ENCODE results near the gene ELF5.

ELF5 gene

DNA sequence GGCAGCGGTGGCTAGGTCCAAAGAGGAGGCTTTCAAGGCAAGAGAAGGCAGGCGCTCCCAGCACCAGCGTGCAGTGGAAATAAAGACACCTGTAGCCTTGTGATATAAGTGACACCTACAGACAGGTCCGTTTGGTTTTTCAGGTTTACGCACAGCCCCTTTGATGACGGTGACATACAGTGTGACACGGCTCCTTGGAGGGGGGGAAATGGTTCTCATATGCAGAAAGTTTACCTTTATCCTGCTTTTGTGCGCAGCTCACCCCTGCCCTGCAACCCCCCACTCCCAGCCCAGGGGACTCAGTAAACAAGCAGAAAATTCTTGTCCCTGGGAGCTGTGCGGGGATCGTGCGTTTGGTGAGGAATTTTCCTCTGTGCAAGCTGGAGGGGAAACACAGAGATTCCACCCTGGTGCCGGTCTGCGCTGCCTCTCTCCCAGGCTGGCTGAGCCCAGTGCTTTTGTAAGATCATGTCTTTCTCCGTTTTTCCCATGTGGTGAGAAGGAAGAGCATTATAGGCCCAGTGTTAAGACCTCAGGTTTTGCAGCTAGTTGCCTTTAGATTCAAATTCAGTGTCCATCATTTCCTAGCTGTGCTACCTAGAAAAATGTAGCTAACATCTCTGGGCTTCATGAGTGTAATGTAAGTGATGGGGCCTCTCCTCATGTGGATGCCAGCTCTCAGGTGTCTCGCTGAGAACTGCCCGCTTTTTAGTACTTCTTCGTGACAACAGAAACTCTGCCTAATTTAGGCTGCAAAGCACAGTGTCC lies at the start of gene ELF5:
ELF5 (minus strand) TSS at position 113 of the 768 bp plus-strand sequence. CDS start 8,045 bp downstream, outside the sequence.
- DNase-seq = no peak

DNA sequence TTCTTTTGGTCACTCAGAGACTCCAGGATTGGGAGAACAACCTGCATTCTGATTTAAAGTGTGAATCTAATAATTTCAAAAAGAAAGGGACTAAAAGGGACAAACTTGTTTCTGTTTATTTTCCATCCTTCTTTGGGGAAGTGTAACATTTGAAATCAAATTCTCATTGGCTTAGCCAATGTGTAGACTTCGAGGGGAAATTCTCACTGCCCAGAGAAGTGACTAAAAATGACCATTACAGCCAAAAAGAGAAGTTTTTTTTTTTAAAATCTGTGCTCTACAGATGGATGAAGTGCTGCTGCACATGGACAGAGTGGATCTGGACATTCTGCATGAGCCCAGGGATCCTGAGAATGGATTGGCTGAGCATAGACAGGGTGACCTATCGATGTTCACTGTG lies 49.4 kb upstream of the ELF5 start:
- no peak for DNase-seq

DNA sequence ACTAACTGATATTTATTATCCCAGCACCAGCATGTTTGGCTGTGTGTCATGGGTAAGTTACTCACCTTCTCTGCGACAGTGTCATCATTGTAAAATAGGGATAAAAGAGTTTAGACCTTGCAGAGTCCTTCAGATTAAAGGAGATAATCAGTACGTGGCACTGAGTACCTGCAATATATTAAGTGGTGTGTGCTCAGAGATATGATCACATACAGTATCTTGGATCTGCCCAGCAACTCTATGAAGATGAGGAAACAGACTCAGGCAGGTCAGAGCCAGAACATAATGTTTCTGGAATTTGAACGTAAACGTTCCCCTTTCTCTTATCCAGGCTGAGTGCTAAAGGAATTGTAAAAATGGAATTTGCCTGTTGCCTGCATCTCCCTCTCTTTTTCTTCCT lies 46.9 kb upstream of the ELF5 start:
- no peak for DNase-seq

DNA sequence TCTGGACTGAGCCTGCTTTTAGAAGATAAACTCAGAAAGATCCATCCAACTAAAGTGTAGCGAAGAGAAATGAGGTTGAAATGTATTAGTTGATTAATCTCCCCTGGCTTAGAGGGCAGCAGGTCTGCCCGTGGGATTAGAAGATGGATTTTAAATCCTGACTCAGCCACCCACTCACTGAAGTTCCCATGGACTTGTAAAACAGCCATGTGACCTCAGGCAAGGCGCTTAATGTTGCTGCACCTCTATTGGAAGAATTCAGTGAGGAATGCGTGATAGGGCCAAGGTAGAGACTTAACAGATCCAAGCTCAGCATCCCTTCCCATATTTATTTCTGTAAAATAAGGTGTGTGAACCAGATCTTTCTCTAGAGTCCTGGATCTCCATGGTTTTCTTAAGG lies 45.1 kb upstream of the ELF5 start:
- DNase-seq = no peak

DNA sequence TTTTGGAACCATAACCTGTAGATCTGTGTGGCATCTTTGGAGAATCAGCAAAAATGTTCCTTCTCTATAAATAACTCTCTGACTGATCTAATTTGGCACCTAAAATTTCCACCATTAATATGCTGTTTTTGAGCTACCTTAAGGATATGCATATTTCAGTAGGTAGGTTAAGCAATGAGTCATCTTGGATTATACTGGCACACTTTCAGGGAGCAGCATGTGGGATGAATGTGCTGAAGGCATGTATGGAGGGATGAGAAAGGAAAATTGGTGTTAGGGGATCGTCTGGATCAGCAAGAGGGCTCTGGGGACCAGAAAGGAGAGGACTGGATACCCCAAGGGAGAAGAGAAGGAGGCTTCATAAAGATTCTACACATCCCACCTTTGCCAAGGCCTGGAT lies 44.6 kb upstream of the ELF5 start:
- DNase-seq = no peak

DNA sequence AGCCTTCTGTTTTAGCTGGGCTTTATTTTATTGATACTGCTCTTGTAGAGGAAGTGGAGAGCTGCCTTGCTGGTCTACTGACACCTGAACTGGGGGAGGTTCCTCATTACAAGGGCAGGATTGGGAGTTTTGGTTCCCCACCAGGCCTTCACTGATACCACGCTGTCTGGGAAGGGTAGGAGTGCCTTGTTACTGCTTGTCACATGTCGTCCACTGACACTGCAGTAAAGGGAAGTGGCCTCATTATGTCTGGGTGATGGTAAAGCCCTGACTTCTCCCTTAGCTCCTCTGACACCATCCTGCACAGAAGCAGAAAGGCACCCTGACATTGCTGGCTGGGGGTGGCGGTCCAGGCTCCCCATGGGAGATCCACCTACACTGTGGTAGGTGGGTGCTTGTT lies 38.7 kb upstream of the ELF5 start:
- DNase-seq = no peak

DNA sequence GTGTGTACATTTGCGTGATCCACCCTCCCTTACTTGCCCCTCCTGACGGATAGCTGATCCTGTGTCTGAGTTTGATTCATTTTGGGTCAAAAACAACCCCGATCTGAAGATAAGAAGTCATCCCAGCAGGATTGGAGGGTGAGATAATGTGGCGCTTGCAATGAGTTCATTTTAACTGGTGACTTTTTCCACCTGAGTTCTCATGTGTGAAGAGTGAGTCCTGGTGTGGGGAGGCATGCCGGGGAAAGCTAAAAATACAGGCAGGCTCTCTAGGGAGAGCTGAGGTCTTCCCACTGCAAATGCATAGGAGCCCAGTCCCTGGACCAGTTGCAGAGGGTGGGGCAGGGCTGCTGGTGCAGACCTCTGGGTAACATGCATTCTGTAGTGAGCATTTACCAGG lies 35.7 kb upstream of the ELF5 start:
- no peak for DNase-seq

DNA sequence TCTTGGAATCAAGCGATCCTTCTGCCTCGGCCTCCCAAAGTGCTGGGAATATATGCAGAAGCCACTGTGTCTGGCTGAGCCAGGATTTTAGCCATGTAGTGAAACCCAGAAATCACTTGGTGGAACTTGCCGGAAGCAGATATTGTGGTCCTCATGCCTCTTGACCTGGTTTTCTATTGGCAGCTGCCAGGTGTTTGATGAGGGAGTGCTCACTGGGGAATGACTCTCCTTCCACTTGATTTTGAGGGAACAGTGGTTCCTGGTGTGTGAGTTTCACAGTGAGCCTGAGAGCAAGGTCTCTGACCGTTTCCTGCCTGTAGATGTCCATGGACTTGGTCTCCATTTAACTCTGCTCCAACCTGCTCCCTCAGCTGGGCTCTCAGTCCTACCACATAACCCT lies 34.7 kb upstream of the ELF5 start:
- DNase-seq = no peak

DNA sequence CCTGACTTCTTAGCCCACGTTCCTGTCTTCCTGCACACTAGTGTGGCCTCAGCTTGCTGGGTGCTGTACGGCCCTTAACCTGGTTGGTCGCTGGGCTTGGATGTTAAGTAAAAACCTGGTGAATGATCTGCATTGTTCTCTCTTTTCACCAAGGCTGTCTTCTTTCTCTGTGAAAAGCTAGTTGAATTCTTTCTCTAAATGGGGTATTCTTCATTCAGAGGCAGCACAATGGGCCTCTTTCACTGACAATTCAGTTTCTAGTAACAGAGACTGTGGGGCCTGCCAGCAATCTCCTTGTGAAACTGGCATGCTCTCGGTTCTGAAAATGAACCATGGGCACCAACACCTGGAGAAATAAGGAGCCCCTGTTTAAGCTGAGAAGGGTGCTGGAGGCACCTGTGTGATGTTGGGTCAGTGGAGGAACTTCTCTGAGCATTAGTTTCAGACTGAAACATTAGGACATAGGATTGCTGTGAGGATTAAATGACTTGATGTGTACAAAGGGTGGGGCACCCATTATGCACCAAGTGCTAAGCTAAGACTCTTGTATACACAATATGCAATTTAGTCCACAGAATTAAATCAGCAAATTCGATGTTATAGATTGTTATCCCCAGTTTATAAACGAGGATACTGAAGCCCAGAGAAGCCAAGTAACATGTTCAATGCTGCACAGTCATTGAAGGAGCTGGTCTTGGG lies 33.1 kb upstream of the ELF5 start:
- peak; percentile 57 for DNase-seq

DNA sequence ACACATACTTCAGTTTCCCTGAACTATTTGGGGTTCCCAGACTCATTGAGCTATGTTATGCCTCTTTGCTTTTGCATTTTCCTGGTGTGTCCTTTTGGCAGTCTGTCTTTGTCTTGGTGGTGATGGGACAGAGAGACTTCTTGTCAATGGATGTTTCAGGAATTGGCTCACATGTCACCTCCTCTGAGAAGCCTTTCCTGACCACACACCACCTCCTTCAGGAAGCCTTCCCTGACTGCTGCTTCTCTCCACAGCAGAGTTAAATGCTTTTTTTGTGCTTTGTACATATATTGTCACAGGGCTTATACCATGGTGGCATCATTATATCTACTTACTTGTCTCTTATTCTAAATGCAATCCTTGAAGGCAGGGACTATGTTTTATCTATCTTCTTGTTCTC lies 28.5 kb upstream of the ELF5 start:
- no peak for DNase-seq

DNA sequence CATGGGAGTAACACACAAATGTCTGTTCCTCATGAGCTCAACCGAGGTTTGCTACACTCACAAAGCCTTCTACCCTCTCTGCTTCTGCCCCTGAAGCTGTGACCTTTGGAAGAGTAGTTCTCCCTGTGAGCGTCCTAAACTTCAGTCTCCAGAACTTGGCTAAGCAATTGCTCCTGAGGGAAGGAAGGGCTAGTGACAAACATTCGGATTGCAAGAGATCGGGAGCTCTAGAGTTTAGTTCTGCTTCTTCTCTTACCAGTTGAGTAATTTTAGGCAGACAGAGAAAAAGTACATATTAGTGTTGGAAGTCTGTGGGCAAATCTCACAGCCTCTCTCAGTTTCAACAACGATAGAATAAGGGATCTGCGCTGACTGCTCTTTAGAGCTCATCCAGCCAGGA lies 27.3 kb upstream of the ELF5 start:
- no peak for DNase-seq

DNA sequence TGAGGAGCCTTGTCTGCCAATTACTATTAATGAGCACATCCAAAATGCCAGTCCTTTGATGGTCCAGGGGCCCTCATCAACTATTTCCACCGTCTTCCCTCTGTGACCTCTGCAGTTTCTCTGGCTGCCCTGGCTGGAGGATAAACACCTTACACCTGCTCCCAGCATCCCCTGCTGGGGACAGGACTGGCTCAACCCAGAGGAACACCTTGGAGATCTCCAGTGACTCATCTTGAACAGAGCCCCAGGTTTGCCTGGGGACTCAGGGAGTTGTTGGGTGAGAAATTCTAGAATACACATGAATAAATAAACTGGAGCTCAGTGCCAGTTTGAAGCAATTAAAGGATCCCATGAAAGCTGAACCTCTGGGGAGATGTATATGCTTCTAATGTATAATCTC lies 24.0 kb upstream of the ELF5 start:
- peak; percentile 23 for DNase-seq

DNA sequence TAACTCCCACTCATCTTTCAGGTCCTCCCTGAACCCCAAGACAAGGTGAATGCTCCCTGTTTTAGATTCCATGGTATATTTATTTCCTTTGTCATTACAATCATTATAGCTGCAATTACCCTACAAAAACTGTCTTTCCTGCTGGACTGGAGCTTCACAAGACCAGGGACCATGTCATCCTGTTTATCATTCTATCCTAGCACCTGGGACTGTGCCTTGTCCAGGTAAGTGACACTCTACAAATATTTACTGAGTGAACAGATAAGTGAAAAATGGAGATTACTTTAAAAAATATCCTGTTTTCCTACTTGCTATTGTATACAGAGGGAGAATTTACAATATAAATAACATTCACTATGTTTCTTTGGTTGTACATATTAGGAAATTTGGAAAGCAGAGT lies 22.5 kb upstream of the ELF5 start:
- DNase-seq = peak; percentile 26

DNA sequence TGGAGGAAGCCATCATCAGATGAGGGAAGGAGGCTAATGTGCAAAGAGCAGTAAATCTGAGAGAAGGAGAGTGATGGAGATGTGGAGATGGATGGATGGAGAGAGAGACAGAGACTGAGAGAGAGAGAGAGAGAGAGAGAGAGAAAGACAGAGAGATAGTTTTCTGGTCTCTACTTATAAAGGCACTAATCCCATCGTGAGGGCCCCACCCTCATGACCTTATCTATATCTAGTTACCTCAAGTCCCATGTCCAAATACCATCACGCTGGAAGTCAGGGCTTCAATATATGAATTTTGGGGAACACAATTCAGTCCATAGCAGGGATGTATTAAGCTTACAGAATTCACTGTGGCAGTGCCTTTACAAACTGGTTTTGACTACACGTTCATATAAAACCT lies 21.2 kb upstream of the ELF5 start:
- DNase-seq = no peak

DNA sequence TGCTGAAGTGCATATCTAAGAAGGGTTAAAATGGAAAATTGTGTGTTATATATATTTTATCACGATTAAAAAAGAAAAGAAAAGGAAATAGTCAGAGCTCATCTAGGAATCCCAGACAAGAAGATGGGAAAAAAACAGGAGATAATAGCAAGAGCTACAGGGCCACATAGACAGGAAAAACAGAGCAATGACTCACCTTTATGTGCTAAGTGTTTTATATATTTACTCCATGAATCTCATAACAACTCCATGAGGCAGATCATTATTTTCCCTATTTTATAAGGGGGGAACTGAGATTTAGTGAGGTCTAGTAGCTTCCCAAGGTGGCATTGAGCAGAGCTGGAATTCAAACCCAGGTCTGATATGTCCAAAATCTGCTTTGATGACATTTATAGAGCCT lies 18.1 kb upstream of the ELF5 start:
- DNase-seq = no peak

DNA sequence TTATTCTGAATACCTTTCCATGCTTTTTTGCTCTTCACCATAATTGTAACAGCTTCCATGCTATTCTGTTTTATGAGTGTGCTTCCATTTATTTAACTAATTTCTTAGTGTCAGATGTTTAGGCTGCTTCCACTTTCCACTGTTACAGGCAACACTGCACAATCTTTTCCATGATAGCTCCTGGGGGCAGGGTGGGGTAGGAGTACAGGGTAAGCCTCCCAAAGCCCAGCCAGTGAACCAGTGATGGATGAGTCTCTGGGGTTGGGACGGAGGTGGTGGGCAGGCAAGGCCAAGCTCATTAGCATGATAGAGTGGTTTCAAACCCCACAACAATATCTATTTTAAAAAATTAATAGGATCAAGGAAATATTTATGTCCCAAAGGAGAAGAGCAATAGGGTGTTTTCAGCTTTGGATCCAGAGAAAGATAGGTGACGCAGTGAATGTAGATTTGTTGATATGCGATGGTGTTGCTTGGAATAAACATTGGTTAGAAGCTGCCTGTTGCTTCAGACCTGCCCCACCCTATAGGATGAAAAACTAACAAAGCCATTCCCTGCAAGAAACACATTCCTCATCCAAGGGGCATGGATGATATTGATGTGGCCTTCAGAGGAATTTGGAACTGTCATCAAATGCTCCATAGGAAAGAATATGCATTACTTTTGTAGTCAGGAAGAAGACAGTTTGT lies 17.1 kb upstream of the ELF5 start:
- no peak for DNase-seq

DNA sequence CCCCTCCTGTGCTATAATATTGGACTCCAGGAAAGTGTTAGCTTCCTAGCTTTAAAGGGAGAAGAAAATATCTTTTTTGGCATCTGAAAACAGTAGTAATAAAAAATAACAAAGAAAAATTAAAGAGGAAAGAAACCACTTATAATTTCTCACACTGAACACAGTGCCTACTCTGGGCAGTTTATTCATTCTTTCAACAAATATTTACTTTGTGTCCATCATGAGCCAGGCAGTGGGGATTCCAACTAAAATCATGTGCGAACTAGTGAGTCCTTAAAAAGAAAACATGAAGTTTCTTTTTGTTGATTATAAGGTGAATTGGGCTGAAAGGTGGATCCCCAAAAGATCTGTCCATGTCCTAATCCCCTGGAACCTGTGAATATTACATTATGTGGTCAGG lies 16.0 kb upstream of the ELF5 start:
- DNase-seq = no peak

DNA sequence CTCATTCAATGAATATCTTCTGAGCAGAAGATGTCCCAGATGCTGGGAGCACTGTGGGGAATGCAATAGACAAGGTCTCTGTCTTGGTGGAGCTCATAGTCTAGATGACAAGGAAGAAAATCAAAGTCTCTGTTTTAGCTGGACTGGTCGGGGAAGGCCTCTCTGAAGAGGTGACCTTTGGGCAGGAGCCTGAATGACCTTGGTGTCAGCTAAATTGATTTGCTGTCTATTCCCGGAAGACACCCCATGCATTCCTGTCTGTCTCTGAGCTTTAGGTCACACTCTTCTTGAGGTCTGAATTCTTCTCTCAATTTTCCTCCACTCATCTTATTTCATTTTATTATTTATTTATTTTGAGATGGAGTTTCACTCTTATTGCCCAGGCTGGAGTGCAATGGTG lies 14.5 kb upstream of the ELF5 start:
- DNase-seq = no peak

DNA sequence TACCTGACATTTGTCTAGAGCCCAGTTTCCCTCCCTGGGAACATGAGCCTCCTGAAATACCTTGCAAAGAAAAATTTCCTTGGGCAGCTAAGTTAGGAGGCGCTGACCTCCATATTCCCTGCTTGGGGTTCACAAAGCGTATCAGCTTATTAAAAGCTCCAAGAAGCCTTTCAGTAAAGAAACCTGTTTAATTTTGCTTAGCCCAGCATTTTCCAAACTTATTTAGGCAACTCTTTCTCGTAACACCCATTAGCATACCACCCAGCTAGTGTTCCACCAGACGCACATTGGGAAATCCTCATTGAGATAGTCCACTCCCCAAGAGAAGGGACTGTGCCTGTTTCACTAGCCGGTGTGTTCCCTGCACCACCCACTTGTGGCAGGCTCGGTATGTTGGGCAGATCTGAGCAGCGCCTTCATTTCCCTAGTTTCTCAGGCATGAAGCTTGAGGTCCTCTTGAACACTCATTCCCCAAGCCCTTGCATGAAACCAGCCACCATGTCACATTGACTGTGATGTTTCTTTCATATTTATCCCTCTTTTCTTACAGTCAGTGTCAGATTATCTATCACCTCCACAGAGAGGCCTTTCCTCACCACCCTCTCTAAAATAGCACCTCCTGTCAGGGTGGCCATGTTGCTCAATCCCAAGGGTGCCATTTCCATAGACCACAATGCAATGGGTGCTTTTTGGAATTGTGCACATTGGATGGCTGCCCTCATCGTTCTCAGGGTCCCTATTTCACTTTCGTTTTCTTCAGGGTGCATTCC lies 12.5 kb upstream of the ELF5 start:
- no peak for DNase-seq

DNA sequence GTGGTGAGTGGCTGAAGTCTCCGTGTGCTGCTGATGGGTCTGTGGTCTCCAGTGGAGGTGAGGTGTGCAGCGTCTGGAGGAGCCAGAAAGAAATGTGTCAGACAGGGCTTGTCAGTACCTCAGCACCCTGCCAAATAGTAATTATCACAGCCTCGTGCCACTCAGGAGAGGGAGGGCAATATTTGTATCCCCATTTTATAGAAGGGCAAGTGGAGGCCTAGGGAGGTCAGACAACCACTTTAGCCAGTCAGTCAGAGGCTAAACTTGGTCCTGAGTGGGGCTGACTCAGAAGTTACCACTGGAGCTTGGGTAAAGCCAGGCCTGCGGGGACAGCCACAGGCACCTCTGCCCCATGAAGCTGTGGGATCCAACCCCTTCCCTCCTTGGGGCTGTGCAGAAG lies 11.5 kb upstream of the ELF5 start:
- DNase-seq = no peak

DNA sequence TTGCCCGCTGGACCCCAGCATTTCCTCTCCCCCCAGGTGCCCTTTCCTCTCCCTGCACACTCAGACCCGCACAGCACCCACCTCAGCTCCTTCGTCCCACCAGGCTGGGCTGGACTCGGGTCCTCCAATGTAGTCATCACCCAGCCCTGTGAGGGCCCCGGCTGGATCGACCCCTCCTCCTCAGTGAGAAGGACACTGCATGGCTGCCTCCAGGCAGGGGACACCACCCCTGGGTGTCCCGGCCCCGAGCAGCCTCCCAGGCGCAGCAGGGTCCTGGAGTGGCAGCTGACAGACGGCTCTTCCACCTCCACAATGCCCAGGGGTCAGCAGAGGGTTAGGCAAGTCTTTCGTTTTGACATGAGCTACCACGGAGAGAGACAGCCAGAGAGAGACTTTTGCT lies 11.1 kb upstream of the ELF5 start:
- no peak for DNase-seq

DNA sequence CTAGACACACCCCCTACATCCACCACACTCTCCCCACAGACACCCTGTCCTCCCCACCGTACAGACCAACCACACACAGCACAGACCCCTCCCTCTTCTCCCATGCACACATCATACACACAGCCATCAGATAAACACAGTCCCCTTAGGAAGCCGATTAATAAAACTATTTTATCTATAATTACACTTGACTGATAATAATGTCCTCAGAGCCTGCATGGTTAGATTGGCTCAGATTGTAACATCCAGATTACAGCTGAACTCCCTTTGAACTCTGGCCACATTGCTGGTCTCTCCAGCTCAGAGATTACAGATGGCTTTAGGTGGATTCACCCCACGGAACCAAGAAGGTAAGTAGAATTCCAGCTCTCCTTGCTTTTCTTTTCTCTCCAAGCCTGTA lies 9.5 kb upstream of the ELF5 start:
- DNase-seq = no peak

DNA sequence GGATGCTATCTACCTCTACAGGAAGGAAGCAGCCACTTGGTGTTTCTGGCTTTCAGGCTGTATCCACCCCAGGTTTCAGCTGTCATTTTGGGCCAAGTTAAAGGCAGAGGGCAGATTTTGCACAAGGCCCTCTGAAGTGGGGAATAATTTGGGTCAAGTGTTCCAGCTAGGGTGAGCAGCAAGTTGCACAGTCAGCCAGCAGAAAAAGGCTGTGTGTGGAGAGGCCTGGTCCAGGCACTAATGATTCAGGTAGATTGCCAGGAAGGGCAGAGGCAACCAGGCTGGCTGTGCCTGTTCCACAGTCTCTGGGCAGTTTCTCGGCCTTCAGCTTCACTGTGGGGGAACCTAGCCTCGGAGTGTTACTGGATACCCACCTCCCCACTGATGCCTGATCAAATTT lies 8.6 kb upstream of the ELF5 start:
- no peak for DNase-seq

DNA sequence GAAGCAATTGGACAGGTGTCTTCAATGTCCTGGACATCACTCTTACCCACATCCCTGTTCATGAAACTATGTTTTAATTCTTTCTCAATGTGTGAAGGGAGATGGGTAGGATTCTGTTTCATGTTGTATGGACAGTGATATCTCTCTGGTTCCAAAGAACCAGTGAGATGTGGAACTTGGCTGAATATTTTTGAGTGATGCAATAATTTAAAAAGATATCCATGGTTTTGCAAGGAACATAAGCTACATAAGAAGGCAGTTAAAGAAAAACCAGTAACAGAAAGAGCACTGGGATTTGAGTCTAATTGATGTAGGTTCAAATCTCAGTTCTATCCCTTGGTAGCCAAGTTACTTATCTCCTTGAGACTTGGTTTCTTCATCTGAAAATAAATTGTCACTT lies 7.7 kb upstream of the ELF5 start:
- DNase-seq = no peak

All from NCI-H69 (cell line).